Nephron progenitor cell (in vitro differentiated cells): Measurements from ENCODE around the gene MMP7.

Experiments used
- DNase-seq: peaks from one replicate; pipeline ENCODE4 v3.0.0; 2021
- H3K27ac Mint-ChIP-seq: 2 replicates; pipeline ENCODE4 v1.8.0; 2021; ENCODE audit warnings: mild to moderate bottlenecking, moderate library complexity, mixed read lengths
- H3K27me3 Mint-ChIP-seq: 2 replicates; pipeline ENCODE4 v1.8.0; 2021; ENCODE audit warnings: mild to moderate bottlenecking, low read depth, mixed read lengths; ENCODE audit not compliant: poor library complexity
- H3K36me3 Mint-ChIP-seq: 2 replicates; pipeline ENCODE4 v1.8.0; 2021; ENCODE audit warnings: low read depth, mixed read lengths
- H3K4me1 Mint-ChIP-seq: 2 replicates; pipeline ENCODE4 v1.8.0; 2021; ENCODE audit warnings: mixed read lengths
- H3K4me3 Mint-ChIP-seq: 2 replicates; pipeline ENCODE4 v1.8.0; 2021; ENCODE audit warnings: mild to moderate bottlenecking, moderate library complexity, mixed read lengths
- H3K9me3 Mint-ChIP-seq: 2 replicates; pipeline ENCODE4 v1.8.0; 2021; ENCODE audit warnings: mild to moderate bottlenecking, moderate library complexity, mixed read lengths
- TF ChIP-seq, protein P1 (sequence below): fragments of 200-600 bp; sonication (generic); IDR thresholded peaks from 2 replicates; pipeline ENCODE4 v1.5.0; 2021; ENCODE audit warnings: antibody characterized with exemption

The MMP7 gene, protein sequence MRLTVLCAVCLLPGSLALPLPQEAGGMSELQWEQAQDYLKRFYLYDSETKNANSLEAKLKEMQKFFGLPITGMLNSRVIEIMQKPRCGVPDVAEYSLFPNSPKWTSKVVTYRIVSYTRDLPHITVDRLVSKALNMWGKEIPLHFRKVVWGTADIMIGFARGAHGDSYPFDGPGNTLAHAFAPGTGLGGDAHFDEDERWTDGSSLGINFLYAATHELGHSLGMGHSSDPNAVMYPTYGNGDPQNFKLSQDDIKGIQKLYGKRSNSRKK

DNA sequence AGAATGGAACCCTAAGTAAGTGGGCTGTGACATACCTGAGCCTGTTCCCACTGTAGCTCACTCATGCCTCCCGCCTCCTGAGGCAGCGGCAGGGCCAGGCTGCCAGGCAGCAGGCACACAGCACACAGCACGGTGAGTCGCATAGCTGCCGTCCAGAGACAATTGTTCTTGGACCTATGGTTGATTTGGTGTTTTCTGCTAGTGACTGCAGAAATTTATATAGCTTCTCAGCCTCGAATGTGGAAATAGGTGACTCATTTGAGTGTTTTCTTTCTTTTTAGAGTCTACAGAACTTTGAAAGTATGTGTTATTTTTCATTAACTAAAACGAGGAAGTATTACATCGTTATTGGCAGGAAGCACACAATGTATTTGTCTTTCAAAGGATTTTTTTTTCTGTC is at the start of gene MMP7:
Gene MMP7, minus strand, starts transcription at position 190 of the 400 bp plus-strand sequence. Its CDS starts 47 bp downstream, at position 143.
- H3K4me1 Mint-ChIP-seq, result no peaks in the 10 kb centered on the region
- H3K4me3 Mint-ChIP-seq, result no peak within 1 kb of the TSS
- TF ChIP-seq, protein P1, sequence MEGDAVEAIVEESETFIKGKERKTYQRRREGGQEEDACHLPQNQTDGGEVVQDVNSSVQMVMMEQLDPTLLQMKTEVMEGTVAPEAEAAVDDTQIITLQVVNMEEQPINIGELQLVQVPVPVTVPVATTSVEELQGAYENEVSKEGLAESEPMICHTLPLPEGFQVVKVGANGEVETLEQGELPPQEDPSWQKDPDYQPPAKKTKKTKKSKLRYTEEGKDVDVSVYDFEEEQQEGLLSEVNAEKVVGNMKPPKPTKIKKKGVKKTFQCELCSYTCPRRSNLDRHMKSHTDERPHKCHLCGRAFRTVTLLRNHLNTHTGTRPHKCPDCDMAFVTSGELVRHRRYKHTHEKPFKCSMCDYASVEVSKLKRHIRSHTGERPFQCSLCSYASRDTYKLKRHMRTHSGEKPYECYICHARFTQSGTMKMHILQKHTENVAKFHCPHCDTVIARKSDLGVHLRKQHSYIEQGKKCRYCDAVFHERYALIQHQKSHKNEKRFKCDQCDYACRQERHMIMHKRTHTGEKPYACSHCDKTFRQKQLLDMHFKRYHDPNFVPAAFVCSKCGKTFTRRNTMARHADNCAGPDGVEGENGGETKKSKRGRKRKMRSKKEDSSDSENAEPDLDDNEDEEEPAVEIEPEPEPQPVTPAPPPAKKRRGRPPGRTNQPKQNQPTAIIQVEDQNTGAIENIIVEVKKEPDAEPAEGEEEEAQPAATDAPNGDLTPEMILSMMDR, result no peak
- no peaks in the 10 kb centered on the region for H3K36me3 Mint-ChIP-seq
- H3K27ac Mint-ChIP-seq, result no peak within 1 kb of the TSS
- no peaks in the 10 kb centered on the region for H3K9me3 Mint-ChIP-seq
- no peaks in the 10 kb centered on the region for H3K27me3 Mint-ChIP-seq
- no peak for DNase-seq

DNA sequence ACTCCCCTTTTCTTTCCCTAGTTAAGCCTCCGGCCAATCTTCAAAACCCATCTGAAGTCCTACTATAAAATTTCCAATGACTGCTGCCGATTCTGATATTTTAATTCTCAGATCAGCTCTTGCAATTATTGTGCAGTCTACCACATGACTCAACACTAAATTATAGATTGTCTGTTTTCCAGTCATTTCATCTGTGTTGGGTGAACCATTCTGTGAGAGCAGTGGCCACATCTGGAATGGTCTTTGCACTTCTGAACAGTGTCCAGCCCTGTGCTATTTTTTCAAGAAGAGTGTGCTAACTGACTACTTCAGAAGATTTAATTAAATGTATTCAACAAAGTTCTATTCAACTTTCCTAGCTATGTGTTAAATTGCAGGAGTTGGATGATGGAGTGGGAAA is 47.2 kb upstream of the MMP7 start:
- Mint-ChIP-seq H3K9me3 (no peaks in the 10 kb centered on the region), H3K36me3 (no peaks in the 10 kb centered on the region), H3K27ac (no peak overlapping the region), H3K27me3 (no peaks in the 10 kb centered on the region), H3K4me1 (no peaks in the 10 kb centered on the region), H3K4me3 (no peak overlapping the region)
- TF ChIP-seq, protein P1, result no peak
- DNase-seq, result no peak

DNA sequence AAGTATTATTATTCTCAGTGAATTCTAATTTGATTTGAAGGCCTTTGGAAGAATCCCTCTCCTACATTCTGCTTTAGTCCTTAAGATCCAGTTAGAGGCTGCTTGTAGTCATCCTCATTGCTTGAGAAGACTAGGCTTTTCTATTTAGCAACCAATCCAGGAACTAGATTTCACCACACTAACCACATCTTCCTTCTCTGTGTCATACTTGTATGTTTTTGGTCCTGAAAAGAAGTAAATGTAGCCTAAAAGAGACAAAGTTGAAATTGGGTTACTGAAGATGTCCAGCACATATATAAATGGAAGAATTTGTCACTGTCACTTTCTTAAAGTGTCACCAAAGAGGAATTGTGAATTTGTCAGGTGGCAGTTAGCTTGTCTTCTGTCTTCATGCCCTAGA is 46.6 kb upstream of the MMP7 start:
- no peak overlapping the region for H3K27ac Mint-ChIP-seq
- no peaks in the 10 kb centered on the region for H3K9me3 Mint-ChIP-seq
- DNase-seq, result no peak
- H3K27me3 Mint-ChIP-seq, result no peaks in the 10 kb centered on the region
- no peaks in the 10 kb centered on the region for H3K4me1 Mint-ChIP-seq
- TF ChIP-seq, protein P1, result no peak
- no peak overlapping the region for H3K4me3 Mint-ChIP-seq
- no peaks in the 10 kb centered on the region for H3K36me3 Mint-ChIP-seq

DNA sequence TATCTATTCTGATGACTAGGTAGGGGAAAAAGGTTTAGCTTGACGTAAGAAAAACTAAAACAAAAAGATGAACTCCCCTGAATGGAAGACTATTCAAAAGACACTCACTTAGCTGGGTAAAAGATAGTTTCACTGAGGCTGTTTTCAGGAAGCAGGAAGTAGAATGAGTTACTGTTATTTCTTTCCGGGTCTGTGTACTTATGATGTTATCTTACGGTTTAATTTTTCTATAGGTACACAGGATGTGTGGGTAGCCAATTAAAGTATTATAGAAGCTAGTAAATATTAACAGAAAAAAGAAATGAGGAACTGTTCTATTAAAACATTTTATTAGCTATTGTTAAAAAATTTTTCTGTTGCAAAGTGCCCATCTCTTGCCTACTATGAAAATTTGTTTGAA is 45.8 kb upstream of the MMP7 start:
- TF ChIP-seq, protein P1, result no peak
- H3K4me3 Mint-ChIP-seq, result no peak overlapping the region
- no peaks in the 10 kb centered on the region for H3K4me1 Mint-ChIP-seq
- DNase-seq, result no peak
- no peak overlapping the region for H3K27ac Mint-ChIP-seq
- H3K36me3 Mint-ChIP-seq, result no peaks in the 10 kb centered on the region
- H3K27me3 Mint-ChIP-seq, result no peaks in the 10 kb centered on the region
- no peaks in the 10 kb centered on the region for H3K9me3 Mint-ChIP-seq

DNA sequence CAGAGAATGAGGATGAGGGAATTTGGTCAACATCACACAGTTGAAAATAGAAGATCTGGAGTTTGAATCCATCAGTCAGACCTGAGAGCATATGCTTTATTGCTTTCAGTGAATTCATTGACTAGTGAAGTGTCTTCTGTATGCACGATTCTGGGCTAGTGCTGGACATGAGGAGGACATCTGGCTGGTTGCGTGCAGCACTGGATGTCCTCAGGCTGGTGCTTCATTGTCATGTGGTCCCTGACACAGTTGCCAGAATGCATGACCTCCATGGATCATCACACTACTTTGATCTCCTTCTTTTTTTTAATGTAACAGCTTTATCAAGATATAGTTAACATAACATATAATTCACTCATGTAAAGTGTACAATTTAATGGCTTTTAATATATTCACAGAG is 44.5 kb upstream of the MMP7 start:
- no peak for DNase-seq
- no peaks in the 10 kb centered on the region for H3K4me1 Mint-ChIP-seq
- no peak overlapping the region for H3K4me3 Mint-ChIP-seq
- no peaks in the 10 kb centered on the region for H3K9me3 Mint-ChIP-seq
- peaks cover 4% of the 10 kb centered on the region for H3K27me3 Mint-ChIP-seq
- TF ChIP-seq, protein P1, result no peak
- H3K36me3 Mint-ChIP-seq, result no peaks in the 10 kb centered on the region
- no peak overlapping the region for H3K27ac Mint-ChIP-seq

DNA sequence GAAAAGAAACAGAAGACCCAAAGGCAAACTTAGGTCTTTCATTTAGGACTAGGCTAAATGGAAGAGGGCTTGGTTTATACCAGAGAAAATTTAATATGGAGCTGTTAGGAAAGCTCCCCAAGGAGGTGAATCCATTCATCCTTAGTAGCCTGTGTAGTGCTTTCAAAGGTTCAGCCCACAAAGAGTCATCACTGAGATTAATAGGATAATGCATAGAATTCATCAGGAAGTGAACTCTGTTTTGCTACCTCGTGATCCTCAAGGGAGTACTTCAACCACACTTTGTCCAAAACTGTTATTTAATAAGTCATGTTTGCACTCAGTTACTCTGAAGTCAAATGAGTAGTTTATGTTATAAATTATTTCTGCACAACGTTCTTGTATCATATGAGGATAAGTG is 43.3 kb upstream of the MMP7 start:
- no peaks in the 10 kb centered on the region for H3K4me1 Mint-ChIP-seq
- H3K27me3 Mint-ChIP-seq, result peaks cover 4% of the 10 kb centered on the region
- no peak for DNase-seq
- no peak overlapping the region for H3K4me3 Mint-ChIP-seq
- H3K27ac Mint-ChIP-seq, result no peak overlapping the region
- H3K36me3 Mint-ChIP-seq, result no peaks in the 10 kb centered on the region
- TF ChIP-seq, protein P1, result no peak
- H3K9me3 Mint-ChIP-seq, result peaks cover 9% of the 10 kb centered on the region
